GM23338 (cell line): ENCODE results near the gene PCTP. TPM values are rescaled to one million over a fixed set of nuclear protein-coding genes. Genes with fewer than 3 reads are reported as not detected.

Source experiments
- ATAC-seq: fragments of 200-7000 bp; cut with Tn5 transposase; 3 replicates; pipeline ENCODE4 v1.9.1; 2020
- DNase-seq: peaks from one replicate; pipeline ENCODE4 v3.0.0-alpha.2; 2015; ENCODE audit warnings: low spot score
- H2AFZ ChIP-seq: fragments of 200-600 bp; sonication (generic); 2 replicates; pipeline ENCODE4 v1.8.0; 2016; ENCODE audit warnings: antibody characterized with exemption, mild to moderate bottlenecking, moderate library complexity
- H3F3A ChIP-seq: fragments of 200-600 bp; sonication (generic); replicated peaks from 2 replicates; pipeline ENCODE4 v1.8.0; 2017; ENCODE audit warnings: antibody characterized with exemption, mixed run types, low read depth
- H3K27ac ChIP-seq: fragments of 200-600 bp; sonication (generic); 2 replicates; pipeline ENCODE4 v1.6.1; 2016; ENCODE audit warnings: low read depth
- H3K27me3 ChIP-seq: fragments of 200-600 bp; sonication (generic); 2 replicates; pipeline ENCODE4 v1.8.0; 2016; ENCODE audit warnings: mild to moderate bottlenecking, mixed run types, moderate library complexity; ENCODE audit not compliant: insufficient read depth
- H3K36me3 ChIP-seq: fragments of 200-600 bp; sonication (generic); 2 replicates; pipeline ENCODE4 v1.8.0; 2016; ENCODE audit warnings: mild to moderate bottlenecking; ENCODE audit not compliant: insufficient read depth
- H3K4me1 ChIP-seq: fragments of 200-600 bp; sonication (generic); 2 replicates; pipeline ENCODE4 v1.8.0; 2016; ENCODE audit warnings: mild to moderate bottlenecking, moderate library complexity; ENCODE audit not compliant: insufficient read depth
- H3K4me2 ChIP-seq: fragments of 200-600 bp; sonication (generic); 2 replicates; pipeline ENCODE4 v1.7.1; 2017; ENCODE audit warnings: mixed run types
- H3K4me3 ChIP-seq: fragments of 200-600 bp; sonication (generic); 2 replicates; pipeline ENCODE4 v1.6.1; 2016; ENCODE audit warnings: mixed run types
- H3K79me2 ChIP-seq: fragments of 200-600 bp; sonication (generic); replicated peaks from 2 replicates; pipeline ENCODE4 v1.8.0; 2017; ENCODE audit warnings: mild to moderate bottlenecking; ENCODE audit not compliant: insufficient read depth
- H3K9me2 ChIP-seq: fragments of 200-600 bp; sonication (generic); 2 replicates; pipeline ENCODE4 v1.8.0; 2017; ENCODE audit not compliant: insufficient read depth
- H4K20me1 ChIP-seq: fragments of 200-600 bp; sonication (generic); replicated peaks from 2 replicates; pipeline ENCODE4 v1.8.0; 2017; ENCODE audit warnings: mild to moderate bottlenecking; ENCODE audit not compliant: insufficient read depth
- H3K27ac Mint-ChIP-seq: 2 replicates; pipeline ENCODE4 v1.8.0; 2020; ENCODE audit warnings: inconsistent platforms, mild to moderate bottlenecking, moderate library complexity, mixed read lengths
- H3K27me3 Mint-ChIP-seq: 3 replicates; pipeline ENCODE4 v1.8.0; 2022; ENCODE audit warnings: low read depth, mild to moderate bottlenecking, moderate library complexity, mixed read lengths, inconsistent platforms; ENCODE audit not compliant: insufficient read depth, poor library complexity
- H3K36me3 Mint-ChIP-seq: 3 replicates; pipeline ENCODE4 v1.8.0; 2021; ENCODE audit warnings: low read depth, mild to moderate bottlenecking, inconsistent platforms, moderate library complexity, mixed read lengths
- H3K4me1 Mint-ChIP-seq: 3 replicates; pipeline ENCODE4 v1.8.0; 2020; ENCODE audit warnings: mild to moderate bottlenecking, inconsistent platforms, mixed read lengths
- H3K4me3 Mint-ChIP-seq: 3 replicates; pipeline ENCODE4 v1.8.0; 2021; ENCODE audit warnings: moderate library complexity, mild to moderate bottlenecking, inconsistent platforms, mixed read lengths
- H3K9me3 Mint-ChIP-seq: 3 replicates; pipeline ENCODE4 v1.8.0; 2020; ENCODE audit warnings: moderate library complexity, mild to moderate bottlenecking, inconsistent platforms, mixed read lengths
- CTCF ChIP-seq, 2 experiments: fragments of 200-600 bp in 1 of 2; sonication (generic) in 1 of 2; conservative IDR thresholded peaks; 2 replicates each; pipeline versions ENCODE4 v1.5.1 to v1.6.1; 2016 to 2017; ENCODE audit warnings: antibody characterized with exemption in 2 of 2, low read depth in 2 of 2, mild to moderate bottlenecking in 2 of 2, moderate library complexity in 1 of 2
- EZH2 ChIP-seq: fragments of 200-600 bp; sonication (generic); IDR thresholded peaks from one replicate; pipeline ENCODE4 v1.8.0; 2017; ENCODE audit warnings: antibody characterized with exemption, mild to moderate bottlenecking, low read depth; ENCODE audit not compliant: unreplicated experiment
- JUNB ChIP-seq: IDR thresholded peaks from one replicate; pipeline ENCODE4 v1.6.1; 2016; ENCODE audit warnings: antibody characterized with exemption; ENCODE audit not compliant: unreplicated experiment
- NANOG ChIP-seq: IDR thresholded peaks from 2 replicates; pipeline ENCODE4 v1.6.1; 2016; ENCODE audit warnings: antibody characterized with exemption, borderline replicate concordance
- POLR2AphosphoS5 ChIP-seq: IDR thresholded peaks from 2 replicates; pipeline ENCODE4 v1.6.1; 2016; ENCODE audit warnings: antibody characterized with exemption, low read depth
- REST ChIP-seq: IDR thresholded peaks from one replicate; pipeline ENCODE4 v1.6.1; 2018; ENCODE audit warnings: antibody characterized with exemption; ENCODE audit not compliant: unreplicated experiment
- STAT1 ChIP-seq: IDR thresholded peaks from one replicate; pipeline ENCODE4 v1.6.1; 2016; ENCODE audit warnings: antibody characterized with exemption; ENCODE audit not compliant: unreplicated experiment
- ZNF114 ChIP-seq: fragments of 250-450 bp; sonication (Bioruptor Pico); IDR thresholded peaks from 2 replicates; pipeline ENCODE4 v1.5.0; 2020; ENCODE audit warnings: mild to moderate bottlenecking, moderate library complexity
- polyA plus RNA-seq: library from polyadenylated mRNA; unstranded; fragments of >200 nt; fragmentation: Nextera tagmentation; extraction: Ambion mirVana; gene quantifications from 2 replicates; pipeline ENCODE4 v1.2.1, GENCODE V29; 2016
- total RNA-seq: library from RNA; depleted of rRNA; stranded (reverse); fragments of >200 nt; shearing (Covaris generic); gene quantifications from 2 replicates; pipeline ENCODE4 v1.2.3, GENCODE V29; 2014
- TF ChIP-seq, protein P1 (sequence below): IDR thresholded peaks from 2 replicates; pipeline ENCODE4 v1.6.1; 2016; ENCODE audit warnings: antibody characterized with exemption

PCTP gene
- total and polyA plus RNA-seq, 2 experiments from 2014 or later = 6.4 to 12.3 TPM

GRCh38 chr17:55710829-55711496 is 39.9 kb upstream of the PCTP start:
- Histone ChIP-seq H3K4me3 (no peak overlapping the region), H3K4me2 (no peak overlapping the region), H3F3A (no peaks in the 10 kb centered on the region), H3K36me3 (no peaks in the 10 kb centered on the region), H3K79me2 (no peaks in the 10 kb centered on the region), H3K4me1 (peaks cover 12% of the 10 kb centered on the region), H3K9me2 (no peaks in the 10 kb centered on the region; the same call in 1 of the 2 replicates), H3K27ac (no peak overlapping the region), H4K20me1 (no peaks in the 10 kb centered on the region), H2AFZ (no peak overlapping the region), H3K27me3 (no peaks in the 10 kb centered on the region)
- no peaks in the 10 kb centered on the region for H3K9me3 Mint-ChIP-seq
- TF ChIP-seq POLR2AphosphoS5 = no peak
- TF ChIP-seq EZH2 = no peak
- no peak for TF ChIP-seq JUNB
- TF ChIP-seq CTCF (conservative IDR thresholded peaks at IDR 0.05; ENCODE audit: low read depth in 2 of 2) = no peak
- no peak for TF ChIP-seq REST
- TF ChIP-seq, protein P1, sequence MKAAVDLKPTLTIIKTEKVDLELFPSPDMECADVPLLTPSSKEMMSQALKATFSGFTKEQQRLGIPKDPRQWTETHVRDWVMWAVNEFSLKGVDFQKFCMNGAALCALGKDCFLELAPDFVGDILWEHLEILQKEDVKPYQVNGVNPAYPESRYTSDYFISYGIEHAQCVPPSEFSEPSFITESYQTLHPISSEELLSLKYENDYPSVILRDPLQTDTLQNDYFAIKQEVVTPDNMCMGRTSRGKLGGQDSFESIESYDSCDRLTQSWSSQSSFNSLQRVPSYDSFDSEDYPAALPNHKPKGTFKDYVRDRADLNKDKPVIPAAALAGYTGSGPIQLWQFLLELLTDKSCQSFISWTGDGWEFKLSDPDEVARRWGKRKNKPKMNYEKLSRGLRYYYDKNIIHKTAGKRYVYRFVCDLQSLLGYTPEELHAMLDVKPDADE = no peak
- TF ChIP-seq STAT1 = no peak
- no peaks in the 10 kb centered on the region for H3K36me3 Mint-ChIP-seq
- ATAC-seq = no peak
- no peak for DNase-seq
- H3K27ac Mint-ChIP-seq = no peak overlapping the region
- H3K4me1 Mint-ChIP-seq = peaks cover 20% of the 10 kb centered on the region
- no peak overlapping the region for H3K4me3 Mint-ChIP-seq
- no peaks in the 10 kb centered on the region for H3K27me3 Mint-ChIP-seq

- no peak overlapping the region for H3K4me3 Mint-ChIP-seq
- DNase-seq (no peak), ATAC-seq (no peak)
- Histone ChIP-seq H3K36me3 (no peaks in the 10 kb centered on the region), H3K4me2 (no peak overlapping the region), H3K4me3 (no peak overlapping the region), H3K27me3 (no peaks in the 10 kb centered on the region), H3K9me2 (no peaks in the 10 kb centered on the region), H3F3A (no peaks in the 10 kb centered on the region), H3K27ac (no peak overlapping the region), H4K20me1 (no peaks in the 10 kb centered on the region), H3K4me1 (peaks cover 11% of the 10 kb centered on the region; the same call in 1 of the 2 replicates), H2AFZ (0 out of 2 replicates have a peak overlapping the region, but pooled peaks have one; percentile 28), H3K79me2 (no peaks in the 10 kb centered on the region)
- no peaks in the 10 kb centered on the region for H3K36me3 Mint-ChIP-seq
- H3K27me3 Mint-ChIP-seq = no peaks in the 10 kb centered on the region
- H3K9me3 Mint-ChIP-seq = no peaks in the 10 kb centered on the region
- no peak for TF ChIP-seq ZNF114 (CRISPR knock-in tag)
- no peak for TF ChIP-seq NANOG
- TF ChIP-seq EZH2 = no peak
- H3K4me1 Mint-ChIP-seq = peaks cover 15% of the 10 kb centered on the region
- H3K27ac Mint-ChIP-seq = no peak overlapping the region
Measured at GRCh38 chr17:55717432-55717831, 33.4 kb upstream of the PCTP start.
